ENCODE measurements around the gene ACP7. TPM values are rescaled to one million over a fixed set of nuclear protein-coding genes. Genes with fewer than 3 reads are reported as not detected.

Gene ACP7
- total RNA-seq, 4 donors from 2014 or later = not detected

DNA sequence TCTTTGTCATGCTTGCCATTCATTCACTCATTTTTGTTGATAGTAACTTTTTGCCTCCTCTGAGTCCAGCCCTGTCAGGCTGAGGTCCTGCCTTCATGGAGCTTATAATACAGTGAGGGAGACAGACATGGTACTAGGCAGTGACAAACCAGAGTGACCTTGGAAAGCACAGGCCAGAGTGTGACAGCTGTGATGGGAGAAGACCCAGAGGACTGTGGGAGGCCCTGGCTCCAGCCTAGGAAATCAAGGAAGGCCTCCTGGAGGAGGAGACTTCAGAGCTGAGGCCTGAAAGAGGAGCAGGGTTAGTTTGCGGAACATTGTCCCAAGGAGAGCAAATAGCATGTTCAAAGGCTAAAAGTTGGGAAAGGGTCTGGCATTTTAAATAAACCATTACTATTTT, 61.9 kb downstream of the ACP7 start:
- intact Hi-C loops (cut with DNase I) = no loop called here
- DNase-seq (ENCODE audit: extremely low spot score) = no peak
- 95% methylated on average over 1 of the region's 1 CpG for WGBS
- Histone ChIP-seq H3K27ac (replicated peaks in 1 of 4) (peak overlapping the region; percentile 77 to 88 (median 82)), H3K4me3 (no peak overlapping the region), H3K27me3 (no peaks in the 10 kb centered on the region), H3K4me1 (peaks cover 25 to 53% (median 43%) of the 10 kb centered on the region in 4 donors), H3K36me3 (no peaks in the 10 kb centered on the region), H3K9me3 (no peaks in the 10 kb centered on the region)
- TF ChIP-seq POLR2A (IDR thresholded peaks at IDR 0.05; ENCODE audit: low read depth) = no peak
- no peak for TF ChIP-seq EP300 (IDR thresholded peaks at IDR 0.05)
- TF ChIP-seq CTCF (IDR thresholded peaks at IDR 0.05) = no peak
- no peak for TF ChIP-seq POLR2AphosphoS5 (IDR thresholded peaks at IDR 0.05)

DNA sequence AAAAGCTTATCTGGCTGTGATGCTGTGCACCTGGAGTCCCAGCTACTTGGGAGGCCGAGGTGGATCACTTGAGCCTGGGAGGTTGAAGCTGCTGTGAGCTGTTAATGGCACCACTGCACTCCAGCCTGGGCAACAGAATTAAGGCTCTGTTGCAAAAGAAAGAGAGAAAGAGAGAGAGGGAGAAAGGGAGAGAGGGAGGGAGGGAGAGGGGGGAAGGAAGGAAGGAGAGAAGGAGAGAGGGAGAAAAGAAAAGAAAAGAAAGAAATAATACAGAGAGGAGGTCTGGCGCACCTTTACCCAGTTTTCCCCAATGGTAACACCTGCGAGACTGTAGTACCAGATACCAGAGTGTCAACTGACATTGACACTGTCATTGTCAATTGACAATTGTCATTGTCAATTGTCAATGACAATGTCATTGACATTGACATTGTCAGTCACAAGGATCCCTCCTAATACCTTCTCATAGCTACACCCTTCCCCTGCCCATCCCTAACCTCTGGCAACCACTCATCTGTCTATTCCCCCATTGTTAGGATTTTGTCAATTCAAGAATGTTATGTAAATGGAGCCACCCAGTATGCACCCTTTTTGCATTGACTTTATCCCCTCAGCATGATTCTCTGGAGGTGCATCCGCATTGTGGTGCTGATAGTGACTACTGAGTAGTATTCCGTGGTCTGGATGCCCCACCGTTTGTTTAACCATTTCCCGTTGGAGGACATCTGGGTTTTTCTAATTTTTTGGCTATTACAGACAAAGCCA, 62.7 kb downstream of the ACP7 start:
- WGBS = 83% methylated on average over 7 of the region's 7 CpGs
- Histone ChIP-seq H3K36me3 (no peaks in the 10 kb centered on the region), H3K4me1 (peaks cover 25 to 48% (median 43%) of the 10 kb centered on the region in 4 donors), H3K27me3 (no peaks in the 10 kb centered on the region), H3K9me3 (no peaks in the 10 kb centered on the region), H3K4me3 (no peak overlapping the region), H3K27ac (replicated peaks in 1 of 4) (peak overlapping the region; percentile 77 to 88 (median 82))
- intact Hi-C loops (cut with DNase I) = no loop called here
- TF ChIP-seq EP300 (IDR thresholded peaks at IDR 0.05) (no peak), CTCF (IDR thresholded peaks at IDR 0.05) (no peak), POLR2A (IDR thresholded peaks at IDR 0.05; ENCODE audit: low read depth) (no peak), POLR2AphosphoS5 (IDR thresholded peaks at IDR 0.05) (no peak)
- no peak for DNase-seq (ENCODE audit: extremely low spot score)

- no peak for DNase-seq (ENCODE audit: extremely low spot score)
- Histone ChIP-seq H3K9me3 (no peaks in the 10 kb centered on the region), H3K27me3 (no peaks in the 10 kb centered on the region), H3K27ac (replicated peaks in 1 of 4) (no peak overlapping the region), H3K36me3 (no peaks in the 10 kb centered on the region), H3K4me3 (no peak overlapping the region), H3K4me1 (peaks cover 25 to 45% (median 41%) of the 10 kb centered on the region in 4 donors)
- WGBS = 88% methylated on average over 3 of the region's 3 CpGs
- intact Hi-C loops (cut with DNase I) = no loop called here
- TF ChIP-seq CTCF (IDR thresholded peaks at IDR 0.05) = no peak
- no peak for TF ChIP-seq EP300 (IDR thresholded peaks at IDR 0.05)
Measured at GRCh38 chr19:39147480-39147879, 63.3 kb downstream of the ACP7 start.

DNA sequence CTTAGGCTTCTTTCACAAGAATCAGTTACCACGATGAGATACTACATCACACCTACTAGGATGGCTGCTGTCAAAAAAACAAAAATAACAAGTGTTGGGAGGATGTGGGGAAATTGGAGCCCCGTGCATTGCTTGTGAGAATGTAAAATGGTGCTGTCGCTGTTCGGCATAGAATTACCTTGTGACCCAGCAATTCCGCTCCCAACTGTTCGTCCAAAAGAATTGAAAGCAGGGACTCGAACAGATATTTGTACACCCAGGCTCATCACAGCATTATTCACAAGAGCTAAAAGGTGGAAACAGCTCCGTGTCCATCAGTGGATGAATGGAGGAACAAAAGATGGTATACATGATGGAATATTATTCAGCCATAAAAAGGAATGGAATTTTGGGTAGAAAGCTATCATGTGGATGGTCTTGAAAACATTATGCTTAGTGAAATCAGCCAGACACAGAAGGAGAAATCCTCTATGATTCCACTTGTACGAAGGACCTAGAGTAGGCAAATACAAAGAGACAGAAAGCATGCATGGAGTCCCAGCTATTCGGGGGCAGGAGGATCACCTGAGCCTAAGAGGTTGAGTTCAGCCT, 64.9 kb downstream of the ACP7 start:
- no peak overlapping the region for H3K27ac ChIP-seq (replicated peaks in 1 of 4)
- H3K36me3 ChIP-seq = no peaks in the 10 kb centered on the region
- H3K9me3 ChIP-seq = no peaks in the 10 kb centered on the region
- TF ChIP-seq POLR2A (IDR thresholded peaks at IDR 0.05; ENCODE audit: low read depth) (no peak), EP300 (IDR thresholded peaks at IDR 0.05) (no peak), CTCF (IDR thresholded peaks at IDR 0.05) (no peak), POLR2AphosphoS5 (IDR thresholded peaks at IDR 0.05) (no peak)
- 95% methylated on average over 10 of the region's 10 CpGs for WGBS
- no peaks in the 10 kb centered on the region for H3K27me3 ChIP-seq
- DNase-seq (ENCODE audit: extremely low spot score) = no peak
- intact Hi-C loops (cut with DNase I) = no loop called here
- no peak overlapping the region for H3K4me3 ChIP-seq
- H3K4me1 ChIP-seq = peaks cover 25 to 35% (median 32%) of the 10 kb centered on the region in 4 donors

All from esophagus muscularis mucosa (tissue), 4 donors.